Natural killer cell (primary cell): ENCODE data around the gene LEFTY2. TPM values are rescaled to one million over a fixed set of nuclear protein-coding genes. Genes with fewer than 3 reads are reported as not detected.

ENCODE experiments used
- ATAC-seq, 3 donors: fragments of 150-1000 bp in 2 of 3; fragments of 200-7000 bp in 1 of 3; cut with Tn5 transposase; 1 replicate in 1 of 3; 2 replicates in 2 of 3; pipeline ENCODE4 v1.10.0; 2021; ENCODE audit warnings: mild to moderate bottlenecking in 2 of 3, moderate library complexity in 2 of 3
- DNase-seq, 2 donors: peaks; one replicate each; pipeline versions ENCODE4 v3.0.0 to v3.0.0-alpha.2; 2013 to 2021; ENCODE audit warnings: mixed read lengths in 1 of 2
- H3K27ac ChIP-seq: one replicate; pipeline ENCODE4 v1.5.1; 2013; ENCODE audit warnings: mild to moderate bottlenecking, low read length
- H3K27me3 ChIP-seq: one replicate; pipeline ENCODE4 v1.6.1; 2013; ENCODE audit warnings: low read length; ENCODE audit not compliant: control insufficient read depth, insufficient read depth
- H3K36me3 ChIP-seq: one replicate; pipeline ENCODE4 v1.6.1; 2013; ENCODE audit warnings: low read length; ENCODE audit not compliant: control insufficient read depth, insufficient read depth
- H3K4me1 ChIP-seq: one replicate; pipeline ENCODE4 v1.6.1; 2013; ENCODE audit warnings: low read length; ENCODE audit not compliant: control insufficient read depth, insufficient read depth
- H3K4me3 ChIP-seq: one replicate; pipeline ENCODE4 v1.5.1; 2013; ENCODE audit warnings: low read length
- H3K9me3 ChIP-seq: one replicate; pipeline ENCODE4 v1.6.1; 2013; ENCODE audit warnings: low read length; ENCODE audit not compliant: control insufficient read depth, insufficient read depth
- H3K27ac Mint-ChIP-seq, 2 donors: one replicate each; pipeline ENCODE4 v1.8.0; 2022; ENCODE audit warnings: mild to moderate bottlenecking in 2 of 2, mixed read lengths in 2 of 2, moderate library complexity in 1 of 2
- H3K27me3 Mint-ChIP-seq, 2 donors: one replicate each; pipeline ENCODE4 v1.8.0; 2022; ENCODE audit warnings: low read depth in 2 of 2, mixed read lengths in 2 of 2
- H3K36me3 Mint-ChIP-seq: one replicate; pipeline ENCODE4 v1.8.0; 2022; ENCODE audit warnings: mixed read lengths
- H3K4me1 Mint-ChIP-seq, 2 donors: one replicate each; pipeline ENCODE4 v1.8.0; 2022; ENCODE audit warnings: mixed read lengths in 2 of 2
- H3K4me3 Mint-ChIP-seq: one replicate; pipeline ENCODE4 v1.8.0; 2022; ENCODE audit warnings: mild to moderate bottlenecking, moderate library complexity, mixed read lengths
- H3K9me3 Mint-ChIP-seq, 2 donors: one replicate each; pipeline ENCODE4 v1.8.0; 2022; ENCODE audit warnings: mixed read lengths in 2 of 2
- CTCF ChIP-seq: fragments of 200-600 bp; IDR thresholded peaks from one replicate; pipeline ENCODE4 v1.8.0; 2022; ENCODE audit warnings: antibody characterized with exemption
- WGBS: methylation state at CpG from one replicate; pipeline ENCODE4 v1.1.7; 2013; ENCODE audit warnings: missing lambda C conversion rate; ENCODE audit not compliant: insufficient coverage; 5-methylcytosine and 5-hydroxymethylcytosine counted together
- intact Hi-C: fragments of 100-400 bp; cut with micrococcal nuclease; formaldehyde crosslinking; loops from one replicate; pipeline ENCODE4 v1.14.2; 2022
- total RNA-seq, 4 donors: library from RNA; stranded (reverse); fragments of 120-200 nt in 1 of 4; gene quantifications; one replicate each; pipeline versions ENCODE4 v1.2.3 to v1.2.4, GENCODE V29; 2013 to 2022

LEFTY2 gene
- total RNA-seq, 3 donors from 2014 or later (not counting 1 experiment from before 2014, with no cell fraction given), result not detected

DNA sequence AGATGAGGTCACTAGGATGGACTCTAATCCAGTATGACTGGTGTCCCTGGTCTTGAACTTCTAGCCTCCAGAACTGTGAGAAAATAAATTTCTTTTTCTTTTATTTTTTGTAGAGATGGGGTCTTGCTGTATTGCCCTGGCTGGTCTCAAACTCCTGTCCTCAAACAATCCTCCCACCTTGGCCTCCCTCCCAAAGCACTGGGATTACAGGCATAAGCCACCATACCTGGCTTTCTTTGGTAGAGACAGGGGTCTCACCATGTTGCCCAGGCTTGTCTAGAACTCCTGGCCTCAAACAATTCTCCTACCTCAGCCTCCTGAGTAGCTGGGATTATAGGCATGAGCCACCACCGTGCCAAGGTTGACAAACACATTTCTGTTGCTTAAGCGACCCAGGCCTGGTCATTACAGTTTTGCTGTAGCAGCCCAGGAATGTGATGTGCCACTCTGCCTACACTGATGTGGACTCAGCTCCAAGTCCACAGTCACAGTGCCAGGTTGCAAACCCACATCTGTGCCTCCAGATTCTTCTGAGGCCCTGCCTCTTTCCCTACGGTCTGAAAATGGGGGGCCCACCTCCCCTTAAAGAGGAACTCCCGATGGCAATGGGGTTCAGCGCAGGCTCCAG, 32.9 kb downstream of the LEFTY2 start:
- H3K9me3 Mint-ChIP-seq, result no peaks in the 10 kb centered on the region
- no peak overlapping the region for H3K27ac Mint-ChIP-seq
- Histone ChIP-seq H3K4me1 (peaks cover 14% of the 10 kb centered on the region), H3K27ac (no peak overlapping the region), H3K9me3 (no peaks in the 10 kb centered on the region), H3K4me3 (no peak overlapping the region), H3K36me3 (no peaks in the 10 kb centered on the region), H3K27me3 (no peaks in the 10 kb centered on the region)
- TF ChIP-seq CTCF, result no peak
- DNase-seq, result no peak
- no peaks in the 10 kb centered on the region for H3K27me3 Mint-ChIP-seq
- no peaks in the 10 kb centered on the region for H3K36me3 Mint-ChIP-seq
- ATAC-seq, result no peak
- intact Hi-C loops, result no loop called here
- no peak overlapping the region for H3K4me3 Mint-ChIP-seq
- peaks cover 9 to 10% of the 10 kb centered on the region in 2 donors for H3K4me1 Mint-ChIP-seq
- WGBS, result 90% methylated on average over 5 of the region's 5 CpGs

- ATAC-seq (no peak), DNase-seq (no peak)
- Mint-ChIP-seq H3K36me3 (no peaks in the 10 kb centered on the region), H3K4me3 (no peak overlapping the region), H3K27me3 (no peaks in the 10 kb centered on the region), H3K9me3 (no peaks in the 10 kb centered on the region), H3K4me1 (peaks cover 9 to 10% of the 10 kb centered on the region in 2 donors), H3K27ac (no peak overlapping the region)
- Histone ChIP-seq H3K9me3 (no peaks in the 10 kb centered on the region), H3K27me3 (no peaks in the 10 kb centered on the region), H3K27ac (no peak overlapping the region), H3K4me1 (peaks cover 14% of the 10 kb centered on the region), H3K36me3 (no peaks in the 10 kb centered on the region), H3K4me3 (no peak overlapping the region)
- no peak for TF ChIP-seq CTCF
- intact Hi-C loops, result no loop called here
- WGBS, result 95% methylated on average over 7 of the region's 7 CpGs
Measured at GRCh38 chr1:225907341-225907740, 33.7 kb downstream of the LEFTY2 start.

- no peak overlapping the region for H3K27ac ChIP-seq
- TF ChIP-seq CTCF, result no peak
- Mint-ChIP-seq H3K27ac (no peak overlapping the region), H3K4me1 (peaks cover 5% of the 10 kb centered on the region in 2 donors), H3K4me3 (no peak overlapping the region), H3K9me3 (no peaks in the 10 kb centered on the region), H3K27me3 (no peaks in the 10 kb centered on the region), H3K36me3 (no peaks in the 10 kb centered on the region)
- ATAC-seq (no peak), DNase-seq (no peak)
- H3K4me1 ChIP-seq, result peaks cover 9% of the 10 kb centered on the region
- WGBS, result 92% methylated on average over 6 of the region's 6 CpGs
- H3K27me3 ChIP-seq, result no peaks in the 10 kb centered on the region
- intact Hi-C loops, result no loop called here
- no peaks in the 10 kb centered on the region for H3K9me3 ChIP-seq
- no peaks in the 10 kb centered on the region for H3K36me3 ChIP-seq
- no peak overlapping the region for H3K4me3 ChIP-seq
Measured at GRCh38 chr1:225906467-225906866, 34.6 kb downstream of the LEFTY2 start.

DNA sequence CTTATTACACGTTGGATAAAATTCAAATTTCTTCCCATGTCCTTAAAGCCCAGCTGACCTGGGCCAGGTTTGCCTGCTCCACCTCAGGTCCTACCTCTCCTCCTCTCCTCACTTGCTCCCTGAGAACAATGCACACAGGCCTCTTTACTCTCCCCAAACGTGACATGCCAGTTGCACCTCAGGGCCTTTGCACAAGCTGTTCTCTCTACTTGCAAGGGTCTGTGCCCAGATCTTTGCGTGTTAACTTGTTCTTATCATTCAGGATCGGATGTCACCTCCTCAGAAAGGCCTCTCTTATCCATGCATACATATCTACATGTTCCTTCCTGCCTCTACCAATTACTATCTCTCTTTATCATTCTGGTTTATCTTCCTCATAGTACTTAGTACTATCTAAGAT, 37.4 kb downstream of the LEFTY2 start:
- intact Hi-C loops, result no loop called here
- no peak overlapping the region for H3K4me3 ChIP-seq
- Mint-ChIP-seq H3K27me3 (peaks cover 0 to 6% of the 10 kb centered on the region in 2 donors), H3K27ac (no peak overlapping the region), H3K4me1 (no peaks in the 10 kb centered on the region), H3K9me3 (no peaks in the 10 kb centered on the region), H3K36me3 (no peaks in the 10 kb centered on the region), H3K4me3 (no peak overlapping the region)
- H3K4me1 ChIP-seq, result peaks cover 6% of the 10 kb centered on the region
- ATAC-seq (no peak), DNase-seq (no peak)
- WGBS, result 92% methylated on average over 4 of the region's 4 CpGs
- no peaks in the 10 kb centered on the region for H3K36me3 ChIP-seq
- H3K9me3 ChIP-seq, result no peaks in the 10 kb centered on the region
- no peaks in the 10 kb centered on the region for H3K27me3 ChIP-seq
- H3K27ac ChIP-seq, result no peak overlapping the region
- TF ChIP-seq CTCF, result no peak
